ENCODE results near the gene TIMELESS. TPM values are rescaled to one million over a fixed set of nuclear protein-coding genes. Genes with fewer than 3 reads are reported as not detected.

TIMELESS gene
- total and polyA plus RNA-seq, 9 of the 15 experiments (the other 6 are each of a cell fraction or from before 2014, with no cell fraction given): 11.9 to 59.2 (median 35.8) TPM

DNA sequence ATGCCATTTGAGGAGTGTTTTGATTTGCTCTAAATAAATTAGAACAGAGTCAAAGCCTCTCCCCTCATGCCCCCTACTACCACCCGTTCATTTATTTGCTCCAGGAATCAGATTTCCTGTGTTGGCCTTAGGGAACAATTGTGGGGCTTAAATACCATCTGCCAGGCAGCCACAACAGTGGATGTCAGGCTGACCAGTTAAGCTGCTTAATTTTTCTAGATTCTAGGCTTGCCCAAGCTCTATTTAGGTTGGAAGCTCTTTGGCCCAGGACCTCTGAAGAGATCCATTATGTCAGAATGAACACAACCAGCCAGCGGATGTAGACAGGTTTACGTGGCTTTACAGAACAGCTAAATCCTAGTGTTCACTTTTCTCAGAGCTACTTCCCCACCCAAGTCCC is 1.0 kb upstream of the TIMELESS start:
- H3K4me2 ChIP-seq (ENCODE audit: insufficient read depth, low read length): no peak overlapping the region
- CTCF ChIA-PET (ENCODE audit: low intra/inter-chr PET ratio): no interaction called here

More for the DNA sequence above, 1.0 kb upstream of the TIMELESS start:
- TF ChIP-seq SNRNP70 (optimal IDR thresholded peaks at IDR 0.05; ENCODE audit: low read depth, low read length) (no peak), DPF2 (IDR thresholded peaks at IDR 0.05) (no peak), PTTG1 (tag; IDR thresholded peaks at IDR 0.05; ENCODE audit: low read depth) (no peak), ARID1B (IDR thresholded peaks at IDR 0.05) (no peak), STAT6 (CRISPR knock-in tag; IDR thresholded peaks at IDR 0.05) (no peak), ZNF57 (CRISPR knock-in tag; IDR thresholded peaks at IDR 0.05) (no peak), HOXB6 (CRISPR knock-in tag; IDR thresholded peaks at IDR 0.05; ENCODE audit: borderline replicate concordance) (no peak), NFE2L1 (tag; IDR thresholded peaks at IDR 0.05; ENCODE audit: borderline replicate concordance, low read depth) (no peak), ZNF431 (CRISPR knock-in tag; IDR thresholded peaks at IDR 0.05) (no peak), NR2C1 (IDR thresholded peaks at IDR 0.05) (no peak), NR2C1 (tag; IDR thresholded peaks at IDR 0.05) (no peak), EP300 (IDR thresholded peaks at IDR 0.05; ENCODE audit: low read length) (no peak), ZNF436 (CRISPR knock-in tag; IDR thresholded peaks at IDR 0.05) (no peak), SAFB2 (IDR thresholded peaks at IDR 0.05; ENCODE audit: borderline replicate concordance, low read depth, low read length, severe bottlenecking) (no peak), ZC3H11A (IDR thresholded peaks at IDR 0.05; ENCODE audit: low read depth, low read length) (no peak), ZNF778 (CRISPR knock-in tag; IDR thresholded peaks at IDR 0.05) (no peak)
- TF ChIP-seq, protein P1, sequence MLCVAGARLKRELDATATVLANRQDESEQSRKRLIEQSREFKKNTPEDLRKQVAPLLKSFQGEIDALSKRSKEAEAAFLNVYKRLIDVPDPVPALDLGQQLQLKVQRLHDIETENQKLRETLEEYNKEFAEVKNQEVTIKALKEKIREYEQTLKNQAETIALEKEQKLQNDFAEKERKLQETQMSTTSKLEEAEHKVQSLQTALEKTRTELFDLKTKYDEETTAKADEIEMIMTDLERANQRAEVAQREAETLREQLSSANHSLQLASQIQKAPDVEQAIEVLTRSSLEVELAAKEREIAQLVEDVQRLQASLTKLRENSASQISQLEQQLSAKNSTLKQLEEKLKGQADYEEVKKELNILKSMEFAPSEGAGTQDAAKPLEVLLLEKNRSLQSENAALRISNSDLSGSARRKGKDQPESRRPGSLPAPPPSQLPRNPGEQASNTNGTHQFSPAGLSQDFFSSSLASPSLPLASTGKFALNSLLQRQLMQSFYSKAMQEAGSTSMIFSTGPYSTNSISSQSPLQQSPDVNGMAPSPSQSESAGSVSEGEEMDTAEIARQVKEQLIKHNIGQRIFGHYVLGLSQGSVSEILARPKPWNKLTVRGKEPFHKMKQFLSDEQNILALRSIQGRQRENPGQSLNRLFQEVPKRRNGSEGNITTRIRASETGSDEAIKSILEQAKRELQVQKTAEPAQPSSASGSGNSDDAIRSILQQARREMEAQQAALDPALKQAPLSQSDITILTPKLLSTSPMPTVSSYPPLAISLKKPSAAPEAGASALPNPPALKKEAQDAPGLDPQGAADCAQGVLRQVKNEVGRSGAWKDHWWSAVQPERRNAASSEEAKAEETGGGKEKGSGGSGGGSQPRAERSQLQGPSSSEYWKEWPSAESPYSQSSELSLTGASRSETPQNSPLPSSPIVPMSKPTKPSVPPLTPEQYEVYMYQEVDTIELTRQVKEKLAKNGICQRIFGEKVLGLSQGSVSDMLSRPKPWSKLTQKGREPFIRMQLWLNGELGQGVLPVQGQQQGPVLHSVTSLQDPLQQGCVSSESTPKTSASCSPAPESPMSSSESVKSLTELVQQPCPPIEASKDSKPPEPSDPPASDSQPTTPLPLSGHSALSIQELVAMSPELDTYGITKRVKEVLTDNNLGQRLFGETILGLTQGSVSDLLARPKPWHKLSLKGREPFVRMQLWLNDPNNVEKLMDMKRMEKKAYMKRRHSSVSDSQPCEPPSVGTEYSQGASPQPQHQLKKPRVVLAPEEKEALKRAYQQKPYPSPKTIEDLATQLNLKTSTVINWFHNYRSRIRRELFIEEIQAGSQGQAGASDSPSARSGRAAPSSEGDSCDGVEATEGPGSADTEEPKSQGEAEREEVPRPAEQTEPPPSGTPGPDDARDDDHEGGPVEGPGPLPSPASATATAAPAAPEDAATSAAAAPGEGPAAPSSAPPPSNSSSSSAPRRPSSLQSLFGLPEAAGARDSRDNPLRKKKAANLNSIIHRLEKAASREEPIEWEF (CRISPR knock-in tag; IDR thresholded peaks at IDR 0.05): no peak
- Histone ChIP-seq H3K9me1 (ENCODE audit: control insufficient read depth, insufficient read depth, low read length) (no peaks in the 10 kb centered on the region), H3K9ac (ENCODE audit: insufficient read depth in 1 of 2, low read depth in 2 of 2, low read length in 2 of 2) (no peak overlapping the region), H3K27ac (ENCODE audit: extremely low read depth, low read depth, low read length) (no peak overlapping the region), H3K27me3 (ENCODE audit: control insufficient read depth in 2 of 2, insufficient read depth in 2 of 2, low read length in 2 of 2) (no peaks in the 10 kb centered on the region), H4K20me1 (replicated peaks; ENCODE audit: control insufficient read depth, insufficient read depth, low read length) (no peaks in the 10 kb centered on the region), H3K9me3 (replicated peaks; ENCODE audit: control insufficient read depth, insufficient read depth, low read depth, low read length) (no peaks in the 10 kb centered on the region), H3K36me3 (ENCODE audit: control insufficient read depth, insufficient read depth, low read length) (peaks cover 15% of the 10 kb centered on the region), H3K4me3 (no peak overlapping the region), H3K79me2 (ENCODE audit: control insufficient read depth, insufficient read depth, low read length) (peaks cover 30% of the 10 kb centered on the region), H3K4me1 (replicated peaks in 1 of 2; ENCODE audit: control insufficient read depth in 2 of 2, insufficient read depth in 2 of 2, low read length in 2 of 2) (peaks cover 14 to 17% of the 10 kb centered on the region in 2 experiments), H2AFZ (ENCODE audit: low read depth, low read length) (peak overlapping the region; percentile 80)
- 68% methylated on average over 3 of the region's 3 CpGs for WGBS (ENCODE audit: insufficient coverage, low coverage, missing lambda C conversion rate)
- in situ Hi-C loops (cut with MboI): no loop called here
- intact Hi-C loops (cut with micrococcal nuclease): no loop called here
- no TSS peak for BruUV-seq (replicated peaks)
- DNase-seq (ENCODE audit: extremely low read depth in 1 of 4, low spot score in 3 of 4) (no peak), ATAC-seq (no peak), FAIRE-seq (no peak)
- POLR2A ChIA-PET: interaction anchor here (0.5 to 2.8 kb wide), 7 partner anchors 8 to 91 kb away, joined by 3 to 10 read pairs (median 6); partner anchors contain the start of gene STAT2
